SK-N-SH treated with all-trans-retinoic acid at 6 μM for 48 hours (cell line): ENCODE data around the gene TBC1D7.

Experiments used
- ATAC-seq: fragments of 200-7000 bp; cut with Tn5 transposase; 3 replicates; pipeline ENCODE4 v1.9.1; 2020; ENCODE audit warnings: mild to moderate bottlenecking, moderate library complexity
- ARNTL ChIP-seq: fragments of 450-650 bp; formaldehyde crosslinking; IDR thresholded peaks from 2 replicates; pipeline ENCODE4 v1.5.0; 2020; ENCODE audit warnings: low read depth, mild to moderate bottlenecking, moderate library complexity, borderline replicate concordance
- BACH2 ChIP-seq: fragments of 250-450 bp; sonication (Bioruptor Pico); IDR thresholded peaks from 2 replicates; pipeline ENCODE4 v1.9.0; 2021; ENCODE audit warnings: mild to moderate bottlenecking, borderline replicate concordance
- ESRRG ChIP-seq: fragments of 250-450 bp; sonication (Bioruptor Pico); IDR thresholded peaks from 2 replicates; pipeline ENCODE4 v1.6.1; 2021; ENCODE audit warnings: mild to moderate bottlenecking
- ISL1 ChIP-seq: fragments of 250-450 bp; sonication (Bioruptor Pico); IDR thresholded peaks from 2 replicates; pipeline ENCODE4 v2.1.2; 2022; ENCODE audit warnings: mild to moderate bottlenecking, moderate library complexity
- OSR1 ChIP-seq: fragments of 250-450 bp; sonication (Bioruptor Pico); IDR thresholded peaks from 2 replicates; pipeline ENCODE4 v1.8.0; 2022; ENCODE audit warnings: moderate library complexity, mild to moderate bottlenecking, inconsistent platforms
- PATZ1 ChIP-seq: fragments of 250-450 bp; sonication (Bioruptor Pico); IDR thresholded peaks from 2 replicates; pipeline ENCODE4 v1.8.0; 2020; ENCODE audit warnings: mild to moderate bottlenecking, moderate library complexity, borderline replicate concordance
- POU6F1 ChIP-seq: fragments of 250-450 bp; sonication (Bioruptor Pico); IDR thresholded peaks from 2 replicates; pipeline ENCODE4 v1.8.0; 2021; ENCODE audit warnings: low read depth, mild to moderate bottlenecking, moderate library complexity, borderline replicate concordance
- PPARA ChIP-seq: fragments of 250-450 bp; sonication (Bioruptor Pico); IDR thresholded peaks from 2 replicates; pipeline ENCODE4 v1.5.0; 2020; ENCODE audit warnings: mild to moderate bottlenecking, borderline replicate concordance
- RARB ChIP-seq: fragments of 250-450 bp; sonication (Bioruptor Pico); IDR thresholded peaks from 2 replicates; pipeline ENCODE4 v1.8.0; 2021; ENCODE audit warnings: mild to moderate bottlenecking, moderate library complexity
- SNAI2 ChIP-seq: fragments of 250-450 bp; sonication (Bioruptor Pico); IDR thresholded peaks from 2 replicates; pipeline ENCODE4 v1.5.0; 2020; ENCODE audit warnings: mild to moderate bottlenecking, moderate library complexity
- TCF4 ChIP-seq: fragments of 250-450 bp; sonication (Bioruptor Pico); IDR thresholded peaks from 2 replicates; pipeline ENCODE4 v1.8.0; 2021; ENCODE audit warnings: mild to moderate bottlenecking, moderate library complexity, borderline replicate concordance
- TOX ChIP-seq: fragments of 250-450 bp; sonication (Bioruptor Pico); IDR thresholded peaks from 2 replicates; pipeline ENCODE4 v1.8.0; 2021; ENCODE audit warnings: mild to moderate bottlenecking, moderate library complexity, borderline replicate concordance
- TSHZ2 ChIP-seq: fragments of 250-450 bp; sonication (Bioruptor Pico); IDR thresholded peaks from 2 replicates; pipeline ENCODE4 v1.5.0; 2020; ENCODE audit warnings: mild to moderate bottlenecking, moderate library complexity
- ZC3H10 ChIP-seq: fragments of 250-450 bp; sonication (Bioruptor Pico); IDR thresholded peaks from 2 replicates; pipeline ENCODE4 v1.5.1; 2021; ENCODE audit warnings: mild to moderate bottlenecking, moderate library complexity
- ZFP3 ChIP-seq: fragments of 250-450 bp; sonication (Bioruptor Pico); IDR thresholded peaks from 2 replicates; pipeline ENCODE4 v1.5.0; 2020; ENCODE audit warnings: mild to moderate bottlenecking, moderate library complexity
- ZFP30 ChIP-seq: fragments of 450-650 bp; formaldehyde crosslinking; IDR thresholded peaks from 2 replicates; pipeline ENCODE4 v1.5.0; 2022; ENCODE audit warnings: mild to moderate bottlenecking, moderate library complexity
- ZNF565 ChIP-seq: fragments of 450-650 bp; formaldehyde crosslinking; conservative IDR thresholded peaks from 2 replicates; pipeline ENCODE4 v1.5.0; 2020; ENCODE audit warnings: low read depth, mild to moderate bottlenecking, moderate library complexity
- ZNF70 ChIP-seq: fragments of 450-650 bp; formaldehyde crosslinking; IDR thresholded peaks from 2 replicates; pipeline ENCODE4 v1.5.0; 2020; ENCODE audit warnings: mild to moderate bottlenecking, moderate library complexity
- ZNF8 ChIP-seq: fragments of 450-650 bp; formaldehyde crosslinking; IDR thresholded peaks from 2 replicates; pipeline ENCODE4 v1.5.0; 2020; ENCODE audit warnings: mild to moderate bottlenecking, moderate library complexity

The TBC1D7 gene

GRCh38 chr6:13285705-13286104 is 42.6 kb downstream of the TBC1D7 start:
- no peak for ATAC-seq
- TF ChIP-seq PATZ1 (CRISPR knock-in tag), result no peak
- no peak for TF ChIP-seq TOX (CRISPR knock-in tag)
- no peak for TF ChIP-seq ISL1 (CRISPR knock-in tag)
- TF ChIP-seq TCF4, result no peak
- TF ChIP-seq ESRRG (CRISPR knock-in tag), result no peak
- TF ChIP-seq ZC3H10 (CRISPR knock-in tag), result no peak

- no peak; the same call in 2 of the 3 replicates for ATAC-seq
- no peak for TF ChIP-seq ZFP3 (CRISPR knock-in tag)
- TF ChIP-seq ESRRG (CRISPR knock-in tag), result no peak
- TF ChIP-seq TOX (CRISPR knock-in tag), result no peak
Observed at GRCh38 chr6:13284646-13285045, 43.7 kb downstream of the TBC1D7 start.

GRCh38 chr6:13283331-13283730 is 45.0 kb downstream of the TBC1D7 start:
- TF ChIP-seq ARNTL, result no peak
- TF ChIP-seq POU6F1 (CRISPR knock-in tag), result no peak
- no peak for TF ChIP-seq ISL1 (CRISPR knock-in tag)
- no peak for TF ChIP-seq TSHZ2 (CRISPR knock-in tag)
- no peak for TF ChIP-seq ESRRG (CRISPR knock-in tag)
- no peak for TF ChIP-seq ZNF8 (CRISPR knock-in tag)
- TF ChIP-seq TCF4, result no peak
- no peak for TF ChIP-seq ZFP30 (CRISPR knock-in tag)
- TF ChIP-seq ZNF565, result no peak
- no peak for TF ChIP-seq SNAI2 (CRISPR knock-in tag)
- no peak for TF ChIP-seq PATZ1 (CRISPR knock-in tag)
- no peak for TF ChIP-seq OSR1 (CRISPR knock-in tag)
- TF ChIP-seq BACH2 (CRISPR knock-in tag), result no peak
- no peak for TF ChIP-seq ZC3H10 (CRISPR knock-in tag)
- TF ChIP-seq ZNF70 (CRISPR knock-in tag), result no peak
- no peak for ATAC-seq

GRCh38 chr6:13282393-13283069 is 45.8 kb downstream of the TBC1D7 start:
- ATAC-seq, result no peak
- TF ChIP-seq SNAI2 (CRISPR knock-in tag), result no peak
- no peak for TF ChIP-seq ZNF8 (CRISPR knock-in tag)
- no peak for TF ChIP-seq ZNF565
- no peak for TF ChIP-seq OSR1 (CRISPR knock-in tag)
- TF ChIP-seq ZFP3 (CRISPR knock-in tag), result no peak
- TF ChIP-seq ESRRG (CRISPR knock-in tag), result no peak
- no peak for TF ChIP-seq POU6F1 (CRISPR knock-in tag)
- TF ChIP-seq PPARA (CRISPR knock-in tag), result no peak
- no peak for TF ChIP-seq TSHZ2 (CRISPR knock-in tag)
- no peak for TF ChIP-seq RARB
- no peak for TF ChIP-seq ARNTL
- TF ChIP-seq PATZ1 (CRISPR knock-in tag), result no peak
- no peak for TF ChIP-seq ZFP30 (CRISPR knock-in tag)
